IMR-90 (cell line): ENCODE measurements around the gene ZNF423. TPM values are rescaled to one million over a fixed set of nuclear protein-coding genes. Genes with fewer than 3 reads are reported as not detected.

ENCODE experiments used
- ATAC-seq: fragments of 200-7000 bp; cut with Tn5 transposase; 2 replicates; pipeline ENCODE4 v1.9.1; 2020; ENCODE audit warnings: low read depth, mild to moderate bottlenecking, moderate library complexity
- BruUV-seq: library from RNA; stranded (reverse); fragments of 400-500 nt; replicated peaks from 2 replicates; lab custom pipeline; 2021; lab: Mats Ljungman, UMichigan
- CTCF ChIA-PET: fragments of 300-600 bp; formaldehyde crosslinking; extraction: SDS; loops from one replicate; lab custom pipeline; 2021; ENCODE audit warnings: antibody characterized with exemption; lab: Yijun Ruan, JAX
- POLR2A ChIA-PET: fragments of 300-600 bp; sonication (Branson Sonifier 250); formaldehyde crosslinking; loops from one replicate; lab custom pipeline; 2022; ENCODE audit warnings: antibody characterized with exemption; ENCODE audit not compliant: unreplicated experiment; lab: Charles Lee
- DNase-seq: peaks from one replicate; pipeline ENCODE4 v3.0.0; 2013
- H2AFZ ChIP-seq: replicated peaks from 2 replicates; pipeline ENCODE3; 2013; ENCODE audit warnings: low read length, mild to moderate bottlenecking; ENCODE audit not compliant: poor library complexity
- H2AK5ac ChIP-seq: 2 replicates; pipeline ENCODE4 v1.6.1; 2013; ENCODE audit warnings: low read depth, low read length, inconsistent platforms
- H2AK9ac ChIP-seq: replicated peaks from 2 replicates; pipeline ENCODE3; 2013; ENCODE audit warnings: mild to moderate bottlenecking, low read depth, low read length, moderate library complexity; ENCODE audit not compliant: poor library complexity
- H2BK120ac ChIP-seq: 2 replicates; pipeline ENCODE4 v1.6.1; 2013; ENCODE audit warnings: low read depth, low read length, inconsistent platforms
- H2BK15ac ChIP-seq: 3 replicates; pipeline ENCODE4 v1.6.1; 2013; ENCODE audit warnings: low read depth, low read length, inconsistent platforms
- H2BK20ac ChIP-seq: 2 replicates; pipeline ENCODE4 v1.6.1; 2013; ENCODE audit warnings: low read depth, mild to moderate bottlenecking, inconsistent platforms, low read length, moderate library complexity
- H2BK5ac ChIP-seq: 2 replicates; pipeline ENCODE4 v1.6.1; 2013; ENCODE audit warnings: mild to moderate bottlenecking, low read depth, low read length, inconsistent platforms; ENCODE audit not compliant: poor library complexity, severe bottlenecking
- H3K14ac ChIP-seq: replicated peaks from 2 replicates; pipeline ENCODE4 v1.6.1; 2013; ENCODE audit warnings: low read depth, low read length, inconsistent platforms
- H3K18ac ChIP-seq: 2 replicates; pipeline ENCODE4 v1.6.1; 2013; ENCODE audit warnings: low read depth, low read length, control low read depth
- H3K23ac ChIP-seq: 2 replicates; pipeline ENCODE4 v1.6.1; 2013; ENCODE audit warnings: low read depth, low read length, inconsistent platforms
- H3K27ac ChIP-seq: 2 replicates; pipeline ENCODE4 v1.5.1; 2013; ENCODE audit warnings: mild to moderate bottlenecking, control low read depth, low read length; ENCODE audit not compliant: insufficient read depth
- H3K27me3 ChIP-seq: 2 replicates; pipeline ENCODE4 v1.6.1; 2013; ENCODE audit warnings: low read length; ENCODE audit not compliant: control insufficient read depth, insufficient read depth
- H3K36me3 ChIP-seq: 2 replicates; pipeline ENCODE4 v1.6.1; 2013; ENCODE audit warnings: low read length, mixed read lengths; ENCODE audit not compliant: control insufficient read depth, insufficient read depth
- H3K4ac ChIP-seq: 2 replicates; pipeline ENCODE4 v1.6.1; 2013; ENCODE audit warnings: low read depth, low read length, inconsistent platforms
- H3K4me1 ChIP-seq: 2 replicates; pipeline ENCODE4 v1.6.1; 2013; ENCODE audit warnings: low read length, mixed read lengths; ENCODE audit not compliant: control insufficient read depth, insufficient read depth
- H3K4me2 ChIP-seq: 2 replicates; pipeline ENCODE4 v1.6.1; 2013; ENCODE audit warnings: low read depth, mild to moderate bottlenecking, control low read depth, low read length, moderate library complexity
- H3K4me3 ChIP-seq: 2 replicates; pipeline ENCODE4 v1.5.1; 2013; ENCODE audit warnings: low read depth, mild to moderate bottlenecking, control low read depth, low read length, moderate library complexity; ENCODE audit not compliant: insufficient read depth
- H3K56ac ChIP-seq: 2 replicates; pipeline ENCODE4 v1.6.1; 2013; ENCODE audit warnings: low read length, inconsistent platforms; ENCODE audit not compliant: insufficient read depth; ENCODE audit errors: extremely low read depth
- H3K79me1 ChIP-seq, 2 experiments: 2 replicates each; pipeline ENCODE4 v1.6.1; 2013; ENCODE audit warnings: low read length in 2 of 2, inconsistent platforms in 1 of 2, low read depth in 1 of 2
- H3K9ac ChIP-seq: 2 replicates; pipeline ENCODE4 v1.6.1; 2013; ENCODE audit warnings: low read depth, low read length, control low read depth
- H3K9me1 ChIP-seq: 2 replicates; pipeline ENCODE4 v1.6.1; 2013; ENCODE audit warnings: low read length, inconsistent platforms; ENCODE audit not compliant: insufficient read depth
- H3K9me3 ChIP-seq: 2 replicates; pipeline ENCODE4 v1.6.1; 2013; ENCODE audit warnings: low read length; ENCODE audit not compliant: control insufficient read depth, insufficient read depth
- H4K20me1 ChIP-seq: 2 replicates; pipeline ENCODE4 v1.6.1; 2013; ENCODE audit warnings: low read length, inconsistent platforms; ENCODE audit not compliant: insufficient read depth
- H4K5ac ChIP-seq: 2 replicates; pipeline ENCODE4 v1.6.1; 2013; ENCODE audit warnings: mild to moderate bottlenecking, low read depth, low read length, control low read depth
- H4K8ac ChIP-seq, 2 experiments: 2 replicates each; pipeline ENCODE4 v1.6.1; 2013; ENCODE audit warnings: low read depth in 2 of 2, low read length in 2 of 2, control low read depth in 1 of 2, inconsistent platforms in 1 of 2
- H4K91ac ChIP-seq: 2 replicates; pipeline ENCODE4 v1.6.1; 2013; ENCODE audit warnings: low read depth, low read length, inconsistent platforms; ENCODE audit not compliant: insufficient read depth
- BHLHE40 ChIP-seq: fragments of 150-350 bp; IDR thresholded peaks from 2 replicates; pipeline ENCODE4 v1.6.1; 2016; ENCODE audit warnings: mild to moderate bottlenecking, low read depth, low read length
- CEBPB ChIP-seq: IDR thresholded peaks from 2 replicates; pipeline ENCODE4 v1.6.1; 2012; ENCODE audit warnings: low read depth, low read length, improper control_type of control experiment
- CHD1 ChIP-seq: IDR thresholded peaks from 2 replicates; pipeline ENCODE4 v1.6.1; 2012; ENCODE audit warnings: low read depth, low read length, improper control_type of control experiment
- ELK1 ChIP-seq: fragments of 150-350 bp; IDR thresholded peaks from 2 replicates; pipeline ENCODE4 v1.6.1; 2016; ENCODE audit warnings: low read depth, mild to moderate bottlenecking, low read length, moderate library complexity, borderline replicate concordance
- FOS ChIP-seq: fragments of 150-350 bp; IDR thresholded peaks from 2 replicates; pipeline ENCODE4 v1.6.1; 2016; ENCODE audit warnings: low read depth, low read length
- MAFK ChIP-seq: IDR thresholded peaks from 2 replicates; pipeline ENCODE4 v1.6.1; 2012; ENCODE audit warnings: low read depth, low read length, improper control_type of control experiment
- NFE2L2 ChIP-seq: fragments of 150-350 bp; IDR thresholded peaks from 2 replicates; pipeline ENCODE4 v1.6.1; 2016; ENCODE audit warnings: low read depth, mild to moderate bottlenecking, low read length
- RAD21 ChIP-seq: IDR thresholded peaks from 2 replicates; pipeline ENCODE4 v1.6.1; 2012; ENCODE audit warnings: low read length, improper control_type of control experiment
- RFX5 ChIP-seq: IDR thresholded peaks from 2 replicates; pipeline ENCODE4 v1.8.0; 2012; ENCODE audit warnings: low read depth, mild to moderate bottlenecking, low read length, moderate library complexity
- SMC3 ChIP-seq: fragments of 150-350 bp; IDR thresholded peaks from 2 replicates; pipeline ENCODE4 v1.6.1; 2016; ENCODE audit warnings: low read depth, mild to moderate bottlenecking, antibody characterized with exemption, low read length, moderate library complexity
- WGBS, 2 experiments: methylation state at CpG; one replicate each; pipeline versions ENCODE4 v1.1.5 to v1.1.7; 2013; ENCODE audit warnings: missing lambda C conversion rate in 2 of 2; ENCODE audit not compliant: insufficient read length in 1 of 2; ENCODE audit errors: extremely low coverage in 2 of 2; 5-methylcytosine and 5-hydroxymethylcytosine counted together
- dilution Hi-C: fragments of 300-500 bp; cut with HindIII; formaldehyde crosslinking; loops from one replicate; pipeline ENCODE4 v1.14.3; 2018; ENCODE audit warnings: low sequenced_read_pairs; ENCODE audit not compliant: unreplicated experiment
- in situ Hi-C: fragments of 300-500 bp; cut with MboI; formaldehyde crosslinking; loops from 3 replicates; pipeline ENCODE4 v1.14.3; 2019; ENCODE audit warnings: low sequenced_read_pairs, inconsistent platforms, mixed read lengths
- intact Hi-C: fragments of 100-400 bp; cut with micrococcal nuclease; formaldehyde crosslinking; loops from 2 replicates; pipeline ENCODE4 v1.10.0; 2022
- polyA plus RNA-seq, 3 experiments: library from polyadenylated mRNA; depleted of rRNA; stranded (reverse); fragments of >200 nt; gene quantifications; 2 replicates each; pipeline ENCODE4 v1.2.3, GENCODE V29; 2012; ENCODE audit warnings: low replicate concordance in 1 of 3
- total RNA-seq: library from RNA; depleted of rRNA; stranded (reverse); fragments of >200 nt; gene quantifications from 2 replicates; pipeline ENCODE4 v1.2.3, GENCODE V29; 2012

ZNF423 gene
- total and polyA plus RNA-seq, 2 of the 4 experiments (the other 2 are of a cell fraction): under 0.01 to 0.10 TPM

- H3K9me3 ChIP-seq: no peaks in the 10 kb centered on the region
- no peak overlapping the region for H2AK5ac ChIP-seq
- no peak overlapping the region for H2BK20ac ChIP-seq
- H3K36me3 ChIP-seq: no peaks in the 10 kb centered on the region
- H3K4ac ChIP-seq: no peak overlapping the region
- H3K79me1 ChIP-seq: no peaks in the 10 kb centered on the region
- ChIA-PET CTCF (no interaction called here), POLR2A (no interaction called here)
- H3K56ac ChIP-seq: no peak overlapping the region
- no peak overlapping the region for H4K91ac ChIP-seq
- in situ Hi-C loops: no loop called here
- H3K9ac ChIP-seq: no peak overlapping the region
- no peak overlapping the region for H4K8ac ChIP-seq
- DNase-seq (no peak), ATAC-seq (no peak)
- no peaks in the 10 kb centered on the region for H4K20me1 ChIP-seq
- no peak overlapping the region for H3K4me2 ChIP-seq
- dilution Hi-C loops: no loop called here
- intact Hi-C loops: no loop called here
- H3K4me1 ChIP-seq: no peaks in the 10 kb centered on the region
- no peak overlapping the region for H3K23ac ChIP-seq
- no peak overlapping the region for H2BK5ac ChIP-seq
- no peak overlapping the region for H4K5ac ChIP-seq
- H3K18ac ChIP-seq: no peak overlapping the region
- H3K27me3 ChIP-seq: peaks cover 2% of the 10 kb centered on the region; the same call in 1 of the 2 replicates
- no peak overlapping the region for H2BK120ac ChIP-seq
- BruUV-seq: no TSS peak
- no peak overlapping the region for H2AK9ac ChIP-seq
- TF ChIP-seq RAD21: no peak
- no peak for TF ChIP-seq CEBPB
- no peak for TF ChIP-seq BHLHE40
- no peak for TF ChIP-seq ELK1
- no peak for TF ChIP-seq FOS
- no peak for TF ChIP-seq MAFK
- no peak for TF ChIP-seq CHD1
- no peak for TF ChIP-seq RFX5
- TF ChIP-seq SMC3: no peak
- TF ChIP-seq NFE2L2: no peak
- no peak overlapping the region for H3K4me3 ChIP-seq
- H3K14ac ChIP-seq: no peak overlapping the region
- H3K27ac ChIP-seq: no peak overlapping the region
- 60% methylated on average over 1 of the region's 4 CpGs; no CpG with 5 or more reads in 1 of the 2 experiments for WGBS, 2 experiments
- H3K9me1 ChIP-seq: no peaks in the 10 kb centered on the region
- H2BK15ac ChIP-seq: no peak overlapping the region
- H2AFZ ChIP-seq: no peak overlapping the region
These were observed 296.7 kb downstream of the ZNF423 start for GRCh38 chr16:49559242-49559641.
